Dermis blood vessel endothelial cell (primary cell): Measurements from ENCODE around the gene RPH3AL. TPM values are rescaled to one million over a fixed set of nuclear protein-coding genes. Genes with fewer than 3 reads are reported as not detected.
"Not testable (repeated sequence)": the region's sequence is repeated elsewhere in the genome, so short reads cannot be mapped to it uniquely, and the experiment has no call there.

Experiments
- DNase-seq: peaks from one replicate; pipeline ENCODE4 v3.0.0; 2010
- total RNA-seq: library from RNA; depleted of rRNA; stranded (reverse); fragments of >200 nt; gene quantifications from 2 replicates; pipeline ENCODE4 v1.2.3, GENCODE V29; 2014

The RPH3AL gene
- total RNA-seq, 1 donor from 2014 or later = 22.0 TPM

GRCh38 chr17:172401-172800, 180.2 kb downstream of the RPH3AL start:
- no peak for DNase-seq

GRCh38 chr17:171871-172270, 180.7 kb downstream of the RPH3AL start:
- DNase-seq = no peak

- no peak for DNase-seq
Observed at GRCh38 chr17:170130-170670, 182.4 kb downstream of the RPH3AL start.

- not testable (repeated sequence) for DNase-seq
Observed at GRCh38 chr17:168614-169013, 184.0 kb downstream of the RPH3AL start.

- DNase-seq = no peak
Observed at GRCh38 chr17:165939-166338, 186.7 kb downstream of the RPH3AL start.

- DNase-seq = peak; percentile 84
Observed at GRCh38 chr17:164303-165235, 188.0 kb downstream of the RPH3AL start.

GRCh38 chr17:163514-164098, 189.0 kb downstream of the RPH3AL start:
- DNase-seq = no peak

- DNase-seq = no peak
Observed at GRCh38 chr17:162689-163088, 189.9 kb downstream of the RPH3AL start.

Other genes starting within 250 kb of the RPH3AL start
- not detected in 2 replicates for gene SCGB1C2, start 215.2 kb downstream of the RPH3AL start, total RNA-seq
- 20.6 and 57.9 TPM in 2 replicates for gene DOC2B, start 171.2 kb downstream of the RPH3AL start, total RNA-seq
- 26.2 and 46.5 TPM in 2 replicates for gene RFLNB, start 93.1 kb upstream of the RPH3AL start, total RNA-seq